HCT116 (cell line): ENCODE measurements around the gene PSMB7. TPM values are rescaled to one million over a fixed set of nuclear protein-coding genes. Genes with fewer than 3 reads are reported as not detected.

Experiments
- ATAC-seq: fragments of 200-7000 bp; cut with Tn5 transposase; 2 replicates; pipeline ENCODE4 v1.9.1; 2020; ENCODE audit warnings: mild to moderate bottlenecking, moderate library complexity
- BruUV-seq: library from RNA; stranded (reverse); fragments of 400-500 nt; replicated peaks from 2 replicates; lab custom pipeline; 2021; lab: Mats Ljungman, UMichigan
- CTCF ChIA-PET: fragments of 300-600 bp; sonication (Branson Sonifier 250); formaldehyde crosslinking; loops from one replicate; lab custom pipeline; 2021; ENCODE audit warnings: antibody characterized with exemption; lab: Charles Lee
- POLR2A ChIA-PET: fragments of 300-600, 350-600 bp; sonication (Branson Sonifier 250); formaldehyde crosslinking; loops from one replicate; lab custom pipeline; 2021; ENCODE audit warnings: antibody characterized with exemption; lab: Charles Lee
- RAD21 ChIA-PET, 2 experiments: fragments of 300-600 bp; sonication (Branson Sonifier 250); formaldehyde crosslinking; loops; one replicate each; lab custom pipeline; 2023; ENCODE audit warnings: low total read pairs in 2 of 2; ENCODE audit not compliant: uncharacterized antibody in 2 of 2, unreplicated experiment in 2 of 2, low non-redundant PET in 1 of 2; lab: Charles Lee
- DNase-seq: peaks from one replicate; pipeline ENCODE4 v3.0.0-alpha.2; 2010; ENCODE audit warnings: low read depth, low spot score
- H2AFZ ChIP-seq: fragments of 200-600 bp; shearing (Covaris generic), sonication (generic); 2 replicates; pipeline ENCODE4 v1.6.1; 2017; ENCODE audit warnings: low read depth, mixed run types, mixed read lengths, antibody characterized with exemption, low read length; ENCODE audit not compliant: poor library complexity, severe bottlenecking
- H3K27ac ChIP-seq: 2 replicates; pipeline ENCODE4 v1.5.1; 2012; ENCODE audit warnings: low read depth, low read length
- H3K27me3 ChIP-seq: fragments of 200-600 bp; sonication (generic); 2 replicates; pipeline ENCODE4 v1.6.1; 2016; ENCODE audit warnings: mixed run types, low read length, mixed read lengths; ENCODE audit not compliant: insufficient read depth
- H3K36me3 ChIP-seq, 2 experiments: fragments of 200-500 bp in 1 of 2; fragments of 200-600 bp in 1 of 2; sonication (Bioruptor generic) in 1 of 2; sonication (generic) in 1 of 2; 2 replicates each; pipeline versions ENCODE4 v1.5.1 to v1.6.1; 2014 to 2016; ENCODE audit warnings: low read length in 2 of 2, inconsistent platforms in 1 of 2, mixed read lengths in 1 of 2, mixed run types in 1 of 2; ENCODE audit not compliant: insufficient read depth in 2 of 2, control insufficient read depth in 1 of 2
- H3K4me1 ChIP-seq, 2 experiments: fragments of 200-600 bp in 1 of 2; sonication (generic) in 1 of 2; 2 replicates each; pipeline versions ENCODE4 v1.5.1 to v1.6.1; 2012 to 2017; ENCODE audit warnings: low read length in 2 of 2, inconsistent platforms in 1 of 2, mild to moderate bottlenecking in 1 of 2, mixed read lengths in 1 of 2, mixed run types in 1 of 2, moderate library complexity in 1 of 2; ENCODE audit not compliant: insufficient read depth in 2 of 2, control insufficient read depth in 1 of 2
- H3K4me2 ChIP-seq: fragments of 200-600 bp; sonication (generic); 2 replicates; pipeline ENCODE4 v1.6.1; 2017; ENCODE audit warnings: mixed run types, low read length, mixed read lengths
- H3K4me3 ChIP-seq, 2 experiments: fragments of 200-600 bp in 1 of 2; sonication (generic) in 1 of 2; replicated peaks in 1 of 2; 2 replicates each; pipeline ENCODE4 v1.5.1; 2011 to 2016; ENCODE audit warnings: low read length in 2 of 2, control low read depth in 1 of 2, low read depth in 1 of 2, mild to moderate bottlenecking in 1 of 2, mixed read lengths in 1 of 2, mixed run types in 1 of 2
- H3K79me2 ChIP-seq: fragments of 200-600 bp; sonication (generic); 2 replicates; pipeline ENCODE4 v1.6.1; 2017; ENCODE audit warnings: mild to moderate bottlenecking, mixed run types, low read length, moderate library complexity, mixed read lengths; ENCODE audit not compliant: insufficient read depth
- H3K9ac ChIP-seq: fragments of 200-600 bp; sonication (generic); 2 replicates; pipeline ENCODE4 v1.6.1; 2016; ENCODE audit warnings: low read length, mixed read lengths
- H3K9me2 ChIP-seq: fragments of 200-600 bp; sonication (generic), shearing (Covaris generic); 2 replicates; pipeline ENCODE4 v1.6.1; 2017; ENCODE audit warnings: mixed run types, mild to moderate bottlenecking, moderate library complexity; ENCODE audit not compliant: insufficient read depth
- H3K9me3 ChIP-seq, 2 experiments: fragments of 200-500 bp in 1 of 2; fragments of 200-600 bp in 1 of 2; sonication (Bioruptor generic) in 1 of 2; sonication (generic) in 1 of 2; 2 replicates each; pipeline ENCODE4 v1.6.1; 2014 to 2017; ENCODE audit warnings: low read length in 2 of 2, mixed read lengths in 2 of 2, inconsistent platforms in 1 of 2, low read depth in 1 of 2, mild to moderate bottlenecking in 1 of 2, mixed run types in 1 of 2, moderate library complexity in 1 of 2; ENCODE audit not compliant: control insufficient read depth in 1 of 2, insufficient read depth in 1 of 2
- H4K20me1 ChIP-seq: fragments of 200-600 bp; sonication (generic), shearing (Covaris generic); 2 replicates; pipeline ENCODE4 v1.6.1; 2017; ENCODE audit warnings: mixed run types, mild to moderate bottlenecking, moderate library complexity; ENCODE audit not compliant: insufficient read depth
- CBX3 ChIP-seq: IDR thresholded peaks from 2 replicates; pipeline ENCODE4 v1.6.1; 2012; ENCODE audit warnings: low read depth
- CTCF ChIP-seq, 3 experiments: fragments of 200-600 bp in 1 of 3; sonication (generic) in 1 of 3; IDR thresholded peaks in 2 of 3; conservative IDR thresholded peaks in 1 of 3; 2 replicates each; pipeline ENCODE4 v1.5.1; 2012 to 2017; ENCODE audit warnings: low read depth in 2 of 3, low read length in 2 of 3, antibody characterized with exemption in 1 of 3, borderline replicate concordance in 1 of 3, control low read depth in 1 of 3, mild to moderate bottlenecking in 1 of 3, mixed read lengths in 1 of 3, mixed run types in 1 of 3, moderate library complexity in 1 of 3; ENCODE audit not compliant: insufficient read depth in 1 of 3
- ELF1 ChIP-seq: IDR thresholded peaks from 2 replicates; pipeline ENCODE4 v1.6.1; 2012; ENCODE audit warnings: low read depth, borderline replicate concordance
- EZH2 ChIP-seq: fragments of 200-600 bp; sonication (generic); IDR thresholded peaks from 2 replicates; pipeline ENCODE4 v1.6.1; 2017; ENCODE audit warnings: antibody characterized with exemption, mixed run types
- EZH2phosphoT487 ChIP-seq: fragments of 200-600 bp; IDR thresholded peaks from 2 replicates; pipeline ENCODE4 v1.6.1; 2018; ENCODE audit warnings: antibody characterized with exemption, borderline replicate concordance
- FOSL1 ChIP-seq: IDR thresholded peaks from 2 replicates; pipeline ENCODE4 v1.6.1; 2012; ENCODE audit warnings: low read depth
- POLR2A ChIP-seq: IDR thresholded peaks from 2 replicates; pipeline ENCODE4 v1.7.0; 2011; ENCODE audit warnings: borderline replicate concordance; ENCODE audit not compliant: insufficient read depth, insufficient read length; ENCODE audit errors: extremely low read depth
- POLR2AphosphoS5 ChIP-seq: IDR thresholded peaks from 2 replicates; pipeline ENCODE4 v1.6.1; 2011; ENCODE audit warnings: mild to moderate bottlenecking, low read depth, low read length, moderate library complexity
- SRF ChIP-seq: IDR thresholded peaks from 2 replicates; pipeline ENCODE4 v1.6.1; 2012; ENCODE audit warnings: low read depth
- TCF7L2 ChIP-seq: IDR thresholded peaks from 2 replicates; pipeline ENCODE4 v1.7.0; 2011; ENCODE audit warnings: borderline replicate concordance, inconsistent platforms; ENCODE audit not compliant: insufficient read depth, insufficient read length; ENCODE audit errors: extremely low read depth
- YY1 ChIP-seq: IDR thresholded peaks from 2 replicates; pipeline ENCODE4 v1.6.1; 2011; ENCODE audit warnings: low read length, low read depth, moderate library complexity, mild to moderate bottlenecking; ENCODE audit not compliant: insufficient replicate concordance; ENCODE audit errors: extremely low read depth
- intact Hi-C: fragments of 100-400 bp; cut with micrococcal nuclease; formaldehyde crosslinking; loops from 2 replicates; pipeline ENCODE4 v1.10.0; 2022
- total RNA-seq: library from RNA; stranded (reverse); gene quantifications from one replicate; pipeline ENCODE4 v1.2.1, GENCODE V29; 2021; ENCODE audit not compliant: unreplicated experiment
- TF ChIP-seq, protein P1 (sequence below): IDR thresholded peaks from 2 replicates; pipeline ENCODE4 v1.6.1; 2012; ENCODE audit warnings: low read depth

Gene PSMB7
- total RNA-seq, 1 experiment from 2014 or later = 222 TPM

GRCh38 chr9:124399323-124399967 lies 15.8 kb downstream of the PSMB7 start:
- Histone ChIP-seq H3K4me3 (no peak overlapping the region), H3K79me2 (peaks cover 100% of the 10 kb centered on the region), H4K20me1 (peaks cover 12% of the 10 kb centered on the region; the same call in 1 of the 2 replicates), H3K36me3 (peaks cover 30 to 42% of the 10 kb centered on the region in 2 experiments), H3K9me3 (no peaks in the 10 kb centered on the region), H3K27me3 (no peaks in the 10 kb centered on the region), H3K9me2 (no peaks in the 10 kb centered on the region), H3K9ac (no peak overlapping the region), H3K4me2 (no peak overlapping the region), H3K27ac (no peak overlapping the region), H3K4me1 (no peaks in the 10 kb centered on the region), H2AFZ (no peak overlapping the region)
- ChIA-PET POLR2A (interaction anchor here (1.9 kb wide), 1 partner anchor 11 kb away, joined by 5 read pairs; no protein-coding TSS in a partner anchor), RAD21 (no interaction called here), CTCF (interaction anchor here (1.5 to 5.5 kb wide), 2 partner anchors 11 to 12 kb away, joined by 4 to 17 read pairs; no protein-coding TSS in a partner anchor)
- no TSS peak for BruUV-seq
- DNase-seq (no peak), ATAC-seq (no peak)
- intact Hi-C loops = no loop called here
- TF ChIP-seq CTCF (IDR thresholded peaks at IDR 0.05 in 2 of 3, conservative IDR thresholded peaks at IDR 0.05 in 1 of 3; ENCODE audit: borderline replicate concordance in 1 of 3, insufficient read depth in 1 of 3, low read depth in 2 of 3, low read length in 2 of 3) = no peak
- TF ChIP-seq, protein P1, sequence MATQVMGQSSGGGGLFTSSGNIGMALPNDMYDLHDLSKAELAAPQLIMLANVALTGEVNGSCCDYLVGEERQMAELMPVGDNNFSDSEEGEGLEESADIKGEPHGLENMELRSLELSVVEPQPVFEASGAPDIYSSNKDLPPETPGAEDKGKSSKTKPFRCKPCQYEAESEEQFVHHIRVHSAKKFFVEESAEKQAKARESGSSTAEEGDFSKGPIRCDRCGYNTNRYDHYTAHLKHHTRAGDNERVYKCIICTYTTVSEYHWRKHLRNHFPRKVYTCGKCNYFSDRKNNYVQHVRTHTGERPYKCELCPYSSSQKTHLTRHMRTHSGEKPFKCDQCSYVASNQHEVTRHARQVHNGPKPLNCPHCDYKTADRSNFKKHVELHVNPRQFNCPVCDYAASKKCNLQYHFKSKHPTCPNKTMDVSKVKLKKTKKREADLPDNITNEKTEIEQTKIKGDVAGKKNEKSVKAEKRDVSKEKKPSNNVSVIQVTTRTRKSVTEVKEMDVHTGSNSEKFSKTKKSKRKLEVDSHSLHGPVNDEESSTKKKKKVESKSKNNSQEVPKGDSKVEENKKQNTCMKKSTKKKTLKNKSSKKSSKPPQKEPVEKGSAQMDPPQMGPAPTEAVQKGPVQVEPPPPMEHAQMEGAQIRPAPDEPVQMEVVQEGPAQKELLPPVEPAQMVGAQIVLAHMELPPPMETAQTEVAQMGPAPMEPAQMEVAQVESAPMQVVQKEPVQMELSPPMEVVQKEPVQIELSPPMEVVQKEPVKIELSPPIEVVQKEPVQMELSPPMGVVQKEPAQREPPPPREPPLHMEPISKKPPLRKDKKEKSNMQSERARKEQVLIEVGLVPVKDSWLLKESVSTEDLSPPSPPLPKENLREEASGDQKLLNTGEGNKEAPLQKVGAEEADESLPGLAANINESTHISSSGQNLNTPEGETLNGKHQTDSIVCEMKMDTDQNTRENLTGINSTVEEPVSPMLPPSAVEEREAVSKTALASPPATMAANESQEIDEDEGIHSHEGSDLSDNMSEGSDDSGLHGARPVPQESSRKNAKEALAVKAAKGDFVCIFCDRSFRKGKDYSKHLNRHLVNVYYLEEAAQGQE = no peak
- TF ChIP-seq EZH2 = no peak
- no peak for TF ChIP-seq POLR2AphosphoS5
- no peak for TF ChIP-seq TCF7L2
- TF ChIP-seq EZH2phosphoT487 = no peak
- no peak for TF ChIP-seq FOSL1
- TF ChIP-seq ELF1 = no peak
- no peak for TF ChIP-seq CBX3
- no peak for TF ChIP-seq YY1
- TF ChIP-seq SRF = no peak
- no peak for TF ChIP-seq POLR2A
- TF ChIP-seq, all 23 proteins: peak for 0
